Amniotic epithelial cell (primary cell): Measurements from ENCODE around the gene DCAF4L1.

Source experiments
- DNase-seq: peaks from one replicate; pipeline ENCODE4 v3.0.0-alpha.2; 2010; ENCODE audit warnings: low read depth

DCAF4L1 gene, protein sequence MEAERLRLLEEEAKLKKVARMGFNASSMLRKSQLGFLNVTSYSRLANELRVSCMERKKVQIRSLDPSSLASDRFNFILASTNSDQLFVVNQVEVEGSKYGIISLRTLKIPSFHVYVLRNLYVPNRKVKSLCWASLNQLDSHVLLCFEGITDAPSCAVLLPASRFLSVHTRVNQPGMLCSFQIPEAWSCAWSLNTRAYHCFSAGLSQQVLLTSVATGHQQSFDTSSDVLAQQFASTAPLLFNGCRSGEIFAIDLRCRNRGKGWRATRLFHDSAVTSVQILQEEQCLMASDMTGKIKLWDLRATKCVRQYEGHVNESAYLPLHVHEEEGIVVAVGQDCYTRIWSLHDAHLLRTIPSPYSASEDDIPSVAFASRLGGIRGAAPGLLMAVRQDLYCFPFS

GRCh38 chr4:41981456-41981855 is at the start of gene DCAF4L1:
Gene DCAF4L1 (plus strand): TSS chr4:41981756. CDS start chr4:41981793, 37 bp downstream.
- no peak for DNase-seq

- DNase-seq, result no peak
Observed at GRCh38 chr4:41932988-41933387, 48.6 kb upstream of the DCAF4L1 start.

DNA sequence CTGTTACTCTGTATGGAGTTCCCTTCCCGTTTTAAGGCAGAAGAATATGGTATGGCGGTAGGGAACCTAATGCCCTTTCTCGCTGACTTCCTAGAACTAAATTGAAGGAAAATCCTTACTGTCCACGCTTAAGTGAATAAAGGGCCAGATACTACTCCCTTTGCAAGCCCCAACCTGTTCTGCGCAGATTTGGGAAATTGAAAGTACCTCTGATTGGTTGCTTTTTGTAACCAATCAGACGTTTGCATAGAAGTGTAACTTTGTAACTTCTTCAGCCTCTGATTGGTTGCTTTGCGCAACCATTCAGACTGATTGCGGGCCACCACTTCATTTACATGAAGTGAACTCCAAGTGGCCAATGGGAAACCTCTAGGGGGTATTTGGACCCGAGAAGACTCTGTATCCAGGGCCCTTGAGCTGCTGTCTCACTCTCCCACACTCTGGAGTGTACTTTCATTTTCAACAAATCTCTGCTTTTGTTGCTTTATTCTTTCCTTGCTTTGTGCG is 47.5 kb upstream of the DCAF4L1 start:
- DNase-seq, result no peak

- DNase-seq, result peak; percentile 24
Observed at GRCh38 chr4:41934514-41934900, 47.0 kb upstream of the DCAF4L1 start.

- peak; percentile 85 for DNase-seq
Observed at GRCh38 chr4:41934901-41935651, 46.5 kb upstream of the DCAF4L1 start, which contains the start of gene TMEM33. Gene TMEM33 (plus strand): TSS chr4:41935429. CDS start chr4:41935485, 56 bp downstream.

DNA sequence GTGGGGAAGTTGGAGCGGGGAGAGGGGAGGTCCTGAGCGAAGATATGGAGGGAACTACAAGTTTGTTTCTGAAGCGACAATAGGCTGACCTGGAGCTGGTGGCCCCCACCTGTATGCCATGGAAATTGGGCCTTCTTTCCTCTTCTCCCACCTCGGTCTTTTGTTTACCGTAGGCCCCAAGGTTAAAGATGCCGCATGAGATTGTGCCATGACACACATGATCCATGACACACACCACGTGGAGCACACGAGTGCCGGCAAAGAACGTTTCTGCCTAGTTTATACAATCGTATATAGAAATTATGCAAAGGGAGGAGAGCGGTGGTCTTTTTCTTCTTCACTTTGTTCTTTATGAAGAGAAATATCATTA is 45.9 kb upstream of the DCAF4L1 start:
- peak; percentile 45 for DNase-seq

DNA sequence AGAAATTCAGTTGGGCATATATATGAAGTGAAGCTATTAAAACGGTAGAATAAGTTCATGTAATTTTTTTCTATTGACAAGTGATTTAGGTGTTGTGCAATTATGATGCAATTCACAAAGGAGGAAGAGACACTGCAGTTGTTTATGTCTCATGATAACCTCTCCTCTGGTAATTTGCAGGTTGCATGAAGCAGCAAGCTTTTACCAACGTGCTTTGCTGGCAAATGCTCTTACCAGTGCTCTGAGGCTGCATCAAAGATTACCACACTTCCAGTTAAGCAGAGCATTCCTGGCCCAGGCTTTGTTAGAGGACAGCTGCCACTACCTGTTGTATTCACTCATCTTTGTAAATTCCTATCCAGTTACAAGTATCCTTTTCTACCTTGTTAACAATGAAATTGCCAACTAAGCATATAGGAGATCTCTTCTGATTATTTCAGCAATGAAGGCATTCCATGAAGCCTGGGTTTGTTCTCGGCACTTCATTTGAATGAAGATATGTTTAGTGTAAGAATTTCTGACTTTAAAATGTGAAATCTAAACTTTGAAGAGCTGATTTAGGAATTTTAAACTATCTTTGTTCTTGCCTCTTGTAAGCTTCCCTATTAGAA is 42.4 kb upstream of the DCAF4L1 start:
- peak; percentile 89 for DNase-seq

DNA sequence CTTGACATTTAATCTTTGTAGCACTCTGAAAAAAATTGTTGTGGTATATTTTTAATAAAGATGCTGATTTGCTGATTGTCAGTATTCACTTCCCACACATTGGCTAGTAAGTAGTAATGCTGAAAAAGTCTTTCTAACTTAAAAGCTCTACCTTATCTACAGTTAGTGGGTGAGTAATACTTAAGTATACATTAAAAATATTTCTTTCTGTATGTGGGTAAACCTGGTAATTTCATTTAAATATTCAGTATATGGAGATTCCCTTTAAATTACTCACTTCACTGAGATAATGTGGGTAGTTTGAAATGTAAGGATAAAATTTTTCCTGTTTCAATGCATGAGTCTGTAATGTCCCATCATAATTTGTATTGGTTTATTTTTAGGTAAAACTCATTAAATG is 40.7 kb upstream of the DCAF4L1 start:
- DNase-seq, result no peak

DNA sequence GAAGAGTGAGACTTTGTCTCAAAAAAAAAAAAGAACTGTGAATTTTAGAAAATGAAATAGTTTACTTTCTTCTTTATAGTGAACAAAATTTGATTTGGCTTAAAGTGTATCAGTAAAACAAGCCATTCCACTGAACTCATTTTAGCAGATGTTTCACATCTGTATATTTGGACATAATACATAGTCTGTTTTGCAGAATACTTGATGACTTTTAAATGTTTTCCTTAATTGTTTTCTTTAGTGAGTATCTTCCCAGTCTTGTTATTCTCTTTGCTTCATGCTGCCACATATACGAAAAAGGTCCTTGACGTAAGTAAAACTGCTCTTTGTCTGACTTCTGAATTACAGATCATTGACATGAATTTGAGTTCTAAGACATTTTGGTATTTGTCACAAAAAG is 38.0 kb upstream of the DCAF4L1 start:
- no peak for DNase-seq

DNA sequence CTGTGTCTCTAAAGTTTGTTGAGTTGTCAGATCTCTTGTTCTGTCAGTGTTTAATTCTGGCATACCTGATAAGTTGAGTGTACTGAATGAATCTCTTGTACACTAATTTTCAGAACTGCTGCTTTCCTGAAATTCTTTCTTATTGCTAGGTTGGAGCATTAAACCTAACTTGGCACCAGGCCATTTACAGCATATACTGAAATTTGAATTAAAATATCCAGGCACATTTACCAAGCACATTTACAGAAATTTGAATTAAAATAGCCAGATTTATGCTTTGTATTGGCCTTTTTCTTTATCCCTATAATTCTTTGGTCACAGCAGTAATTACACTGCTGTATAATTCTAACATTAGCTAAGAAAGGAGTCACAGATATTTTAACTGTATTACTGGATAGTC is 37.5 kb upstream of the DCAF4L1 start:
- no peak for DNase-seq

GRCh38 chr4:41949531-41949930 is 32.0 kb upstream of the DCAF4L1 start:
- no peak for DNase-seq

DNA sequence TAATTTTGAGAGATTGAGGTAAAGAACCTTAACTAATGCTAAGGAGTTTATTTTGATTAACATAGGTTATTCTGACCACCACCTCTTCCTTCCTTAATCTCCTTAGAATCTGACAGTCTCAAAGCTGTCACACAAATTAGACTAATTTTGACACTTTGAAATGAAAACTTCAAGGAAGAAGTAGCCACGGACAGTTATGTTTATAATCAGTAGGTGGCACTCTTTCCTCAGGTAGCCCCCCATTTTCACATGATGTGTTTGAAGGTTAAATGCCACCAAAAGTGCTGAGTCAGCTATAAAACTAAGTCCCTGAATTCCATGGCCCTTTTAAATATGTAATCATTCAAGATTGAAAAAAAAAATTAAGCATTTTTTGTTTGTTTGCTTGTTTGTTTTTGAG is 23.9 kb upstream of the DCAF4L1 start:
- peak; percentile 35 for DNase-seq

DNA sequence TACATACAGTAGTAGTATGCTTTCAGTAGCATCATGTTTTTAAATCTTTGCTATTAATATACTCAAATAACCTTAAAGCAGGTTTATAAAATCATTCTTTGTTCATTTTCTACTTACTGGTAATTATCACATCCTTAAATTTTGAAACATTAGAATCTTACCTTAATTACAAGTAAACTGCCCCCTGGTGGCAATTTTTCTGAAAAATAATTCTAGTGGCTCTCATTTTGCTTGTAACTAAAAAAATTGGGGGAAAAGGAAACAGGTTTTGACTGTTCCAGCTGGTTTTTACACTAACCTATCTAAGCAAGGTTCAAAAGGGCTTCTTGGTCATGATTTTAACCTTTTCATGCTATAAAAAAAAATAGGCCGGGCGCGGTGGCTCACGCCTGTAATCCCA is 18.5 kb upstream of the DCAF4L1 start:
- peak; percentile 31 for DNase-seq

- DNase-seq, result no peak
Observed at GRCh38 chr4:41964401-41964800, 17.2 kb upstream of the DCAF4L1 start.

DNA sequence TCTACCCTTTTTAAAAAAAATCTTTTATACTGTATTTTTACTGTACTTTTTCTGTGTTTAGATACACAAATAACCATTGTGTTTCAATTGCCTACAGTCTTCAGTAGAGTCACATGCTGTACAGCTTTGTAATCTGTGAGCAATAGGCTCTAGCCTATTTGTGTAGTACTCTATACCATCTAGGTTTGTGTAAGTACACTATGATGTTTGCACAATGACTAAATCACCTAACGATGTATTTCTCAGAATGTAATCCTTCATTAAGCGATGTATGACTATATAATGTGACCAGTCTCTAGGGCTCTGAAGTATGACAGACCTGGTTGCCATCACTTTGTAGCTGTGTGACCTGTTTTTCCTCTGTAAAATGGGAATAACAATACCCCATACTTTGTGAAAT is 14.2 kb upstream of the DCAF4L1 start:
- DNase-seq, result no peak

- no peak for DNase-seq
Observed at GRCh38 chr4:41969671-41970070, 11.9 kb upstream of the DCAF4L1 start.

DNA sequence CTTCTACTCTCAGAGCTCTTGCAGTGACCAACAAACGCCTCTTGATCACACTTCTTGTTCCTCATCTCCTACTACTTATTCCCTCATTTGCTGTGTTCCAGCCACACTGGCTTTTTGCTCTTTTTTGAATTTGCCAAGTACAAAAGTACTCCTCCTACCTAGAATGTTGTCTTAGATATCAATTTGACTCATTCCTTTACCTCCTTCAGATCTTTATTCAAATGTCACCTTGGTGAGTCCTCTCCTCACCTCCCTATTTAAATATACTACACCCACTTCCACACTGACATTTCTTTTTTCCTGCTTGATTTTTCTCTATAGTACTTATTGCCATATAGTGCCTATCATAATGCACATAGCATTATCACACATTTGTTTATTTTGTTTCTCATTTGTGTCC is 6.2 kb upstream of the DCAF4L1 start:
- no peak for DNase-seq

- DNase-seq, result no peak
Observed at GRCh38 chr4:41976775-41977516, 4.6 kb upstream of the DCAF4L1 start.

GRCh38 chr4:41977709-41978108 is 3.8 kb upstream of the DCAF4L1 start:
- no peak for DNase-seq

DNA sequence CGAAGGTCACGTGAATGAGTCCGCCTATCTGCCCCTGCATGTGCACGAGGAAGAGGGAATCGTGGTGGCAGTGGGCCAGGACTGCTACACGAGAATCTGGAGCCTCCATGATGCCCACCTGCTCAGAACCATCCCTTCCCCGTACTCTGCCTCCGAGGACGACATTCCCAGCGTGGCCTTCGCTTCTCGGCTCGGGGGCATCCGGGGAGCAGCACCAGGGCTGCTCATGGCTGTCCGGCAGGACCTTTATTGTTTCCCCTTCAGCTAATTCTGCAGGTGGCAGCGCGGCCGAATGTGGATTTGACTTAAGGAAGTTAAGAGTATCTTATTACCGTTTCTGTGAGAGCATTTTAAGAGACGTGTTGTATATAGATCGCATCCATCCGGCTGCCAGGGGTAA is 1.2 kb downstream of the DCAF4L1 start:
- no peak for DNase-seq

DNA sequence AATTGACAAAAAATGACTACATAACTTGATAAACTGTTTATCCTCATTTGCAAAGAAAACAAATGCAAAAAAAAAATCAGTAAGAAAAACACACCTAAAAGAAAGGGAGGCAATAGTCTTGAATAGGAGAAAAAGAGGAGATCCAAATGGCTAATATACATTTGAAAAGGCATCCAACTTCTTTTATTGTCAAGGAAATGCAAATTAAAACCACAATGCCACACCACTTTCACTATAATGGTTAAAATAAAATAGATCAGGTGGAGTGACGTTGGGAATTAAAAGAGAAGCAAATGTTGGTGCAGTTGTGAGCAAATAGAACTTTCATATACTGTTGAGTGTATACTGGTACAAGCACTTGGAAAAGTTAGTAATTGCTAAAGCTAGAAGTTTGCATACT is 3.6 kb downstream of the DCAF4L1 start:
- no peak for DNase-seq

DNA sequence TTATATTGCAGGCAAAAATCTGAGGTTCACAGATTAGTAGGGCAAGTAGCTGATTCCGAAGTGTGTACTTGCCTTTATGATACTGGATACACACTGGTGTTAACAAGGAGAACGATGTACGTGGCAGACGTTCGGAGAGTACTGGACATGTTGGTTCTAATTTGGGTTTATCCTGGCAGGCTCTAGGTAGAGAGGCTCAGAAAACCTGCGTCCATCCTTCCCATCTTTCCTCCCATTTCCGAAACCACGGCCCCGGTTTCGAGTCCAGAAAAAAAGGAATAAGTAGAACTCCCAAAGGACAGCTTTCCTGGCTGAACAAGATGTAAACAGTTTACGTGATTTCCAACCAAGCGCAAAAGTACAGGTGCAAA is 8.4 kb downstream of the DCAF4L1 start:
- DNase-seq, result no peak
